Kidney epithelial cell (primary cell): ENCODE data around the gene MYO1C. TPM values are rescaled to one million over a fixed set of nuclear protein-coding genes. Genes with fewer than 3 reads are reported as not detected.
"Not testable (repeated sequence)": the region's sequence is repeated elsewhere in the genome, so short reads cannot be mapped to it uniquely, and the experiment has no call there.

Source experiments
- DNase-seq: peaks from one replicate; pipeline ENCODE4 v3.0.0-alpha.2; 2010; ENCODE audit warnings: low read depth
- H3K27me3 ChIP-seq: 2 replicates; pipeline ENCODE4 v1.6.0; 2011; ENCODE audit warnings: low read length; ENCODE audit not compliant: control insufficient read depth, insufficient read depth
- H3K36me3 ChIP-seq: 2 replicates; pipeline ENCODE4 v1.5.1; 2011; ENCODE audit warnings: low read length; ENCODE audit not compliant: control insufficient read depth, insufficient read depth
- H3K4me3 ChIP-seq: 2 replicates; pipeline ENCODE4 v1.5.1; 2011; ENCODE audit warnings: low read depth, mild to moderate bottlenecking, control low read depth, low read length
- CTCF ChIP-seq: IDR thresholded peaks from 2 replicates; pipeline ENCODE4 v1.5.1; 2011; ENCODE audit warnings: mild to moderate bottlenecking, moderate library complexity, low read length, control low read depth, inconsistent platforms; ENCODE audit not compliant: insufficient read depth, poor library complexity, severe bottlenecking
- total RNA-seq: library from RNA; depleted of rRNA; stranded (reverse); fragments of >200 nt; gene quantifications from 2 replicates; pipeline ENCODE4 v1.2.3, GENCODE V29; 2015

The MYO1C gene
- total RNA-seq, 1 donor from 2014 or later: 131 TPM

- Histone ChIP-seq H3K4me3 (no peak overlapping the region), H3K27me3 (no peaks in the 10 kb centered on the region), H3K36me3 (peaks cover 1% of the 10 kb centered on the region)
- no peak for DNase-seq
- TF ChIP-seq CTCF: no peak
Observed at GRCh38 chr17:1447052-1447451, 45.4 kb downstream of the MYO1C start.

GRCh38 chr17:1446201-1446600, 46.3 kb downstream of the MYO1C start:
- H3K4me3 ChIP-seq: no peak overlapping the region
- TF ChIP-seq CTCF: no peak
- H3K36me3 ChIP-seq: peaks cover 1% of the 10 kb centered on the region
- H3K27me3 ChIP-seq: no peaks in the 10 kb centered on the region
- no peak for DNase-seq

GRCh38 chr17:1445695-1446094, 46.8 kb downstream of the MYO1C start:
- H3K4me3 ChIP-seq, DNase-seq, H3K36me3 ChIP-seq, H3K27me3 ChIP-seq: not testable (repeated sequence)

- H3K36me3 ChIP-seq, H3K27me3 ChIP-seq, DNase-seq, H3K4me3 ChIP-seq: not testable (repeated sequence)
Observed at GRCh38 chr17:1442721-1443120, 49.8 kb downstream of the MYO1C start.

GRCh38 chr17:1442187-1442586, 50.3 kb downstream of the MYO1C start:
- H3K27me3 ChIP-seq: no peaks in the 10 kb centered on the region
- no peak for TF ChIP-seq CTCF
- DNase-seq: no peak
- no peak overlapping the region for H3K4me3 ChIP-seq
- H3K36me3 ChIP-seq: no peaks in the 10 kb centered on the region

GRCh38 chr17:1440921-1441320, 51.6 kb downstream of the MYO1C start:
- no peak for DNase-seq
- H3K36me3 ChIP-seq: peaks cover 3% of the 10 kb centered on the region
- no peak for TF ChIP-seq CTCF
- H3K27me3 ChIP-seq: no peaks in the 10 kb centered on the region
- H3K4me3 ChIP-seq: no peak overlapping the region

GRCh38 chr17:1438593-1439083, 53.8 kb downstream of the MYO1C start:
- peaks cover 4% of the 10 kb centered on the region for H3K36me3 ChIP-seq
- DNase-seq: no peak
- no peak for TF ChIP-seq CTCF
- no peak overlapping the region for H3K4me3 ChIP-seq
- no peaks in the 10 kb centered on the region for H3K27me3 ChIP-seq
